Muscle of leg (tissue), 11 donors: ENCODE results near the gene GAL3ST1. TPM values are rescaled to one million over a fixed set of nuclear protein-coding genes. Genes with fewer than 3 reads are reported as not detected.
"Not testable (repeated sequence)": the region's sequence is repeated elsewhere in the genome, so short reads cannot be mapped to it uniquely, and the experiment has no call there.

Source experiments
- DNase-seq: peaks from one replicate; pipeline ENCODE4 v3.0.0; 2013
- H3K27ac ChIP-seq: one replicate; pipeline ENCODE4 v1.5.1; 2013; ENCODE audit warnings: mild to moderate bottlenecking, low read length, control low read depth
- H3K27me3 ChIP-seq: one replicate; pipeline ENCODE4 v1.6.1; 2013; ENCODE audit warnings: low read length; ENCODE audit not compliant: control insufficient read depth, insufficient read depth
- H3K36me3 ChIP-seq: one replicate; pipeline ENCODE4 v1.6.1; 2013; ENCODE audit warnings: low read length; ENCODE audit not compliant: control insufficient read depth, insufficient read depth
- H3K4me1 ChIP-seq: one replicate; pipeline ENCODE4 v1.6.1; 2013; ENCODE audit warnings: low read length; ENCODE audit not compliant: control insufficient read depth, insufficient read depth
- H3K4me3 ChIP-seq: one replicate; pipeline ENCODE4 v1.5.1; 2013; ENCODE audit warnings: low read length, control low read depth
- H3K9me3 ChIP-seq: replicated peaks from 2 replicates; pipeline ENCODE4 v1.6.1; 2013; ENCODE audit warnings: low read depth, low read length; ENCODE audit not compliant: control insufficient read depth
- WGBS: methylation state at CpG from one replicate; pipeline ENCODE4 v1.1.5; 2013; ENCODE audit warnings: missing lambda C conversion rate; ENCODE audit not compliant: insufficient coverage; 5-methylcytosine and 5-hydroxymethylcytosine counted together
- polyA plus RNA-seq, 8 donors: library from polyadenylated mRNA; unstranded; fragments of 120-200 nt; gene quantifications; one replicate each; pipeline versions ENCODE4 v1.2.1 to v1.2.3, GENCODE V29; 2013; ENCODE audit warnings: inconsistent platforms in 1 of 8, low replicate concordance in 1 of 8; ENCODE audit not compliant: insufficient read length in 8 of 8, insufficient read depth in 1 of 8
- total RNA-seq: library from RNA; stranded (reverse); fragments of 120-200 nt; gene quantifications from one replicate; pipeline ENCODE4 v1.2.4, GENCODE V29; 2013

The GAL3ST1 gene
- total and polyA plus RNA-seq, 9 donors = 3.0 to 10.0 (median 5.2) TPM

GRCh38 chr22:30600921-30601320, 26.5 kb upstream of the GAL3ST1 start:
- Histone ChIP-seq H3K4me3 (no peak overlapping the region), H3K36me3 (no peaks in the 10 kb centered on the region), H3K4me1 (peaks cover 2% of the 10 kb centered on the region), H3K27ac (no peak overlapping the region), H3K27me3 (no peaks in the 10 kb centered on the region), H3K9me3 (no peaks in the 10 kb centered on the region)
- WGBS = 41% methylated on average over 2 of the region's 3 CpGs
- DNase-seq = no peak

- DNase-seq = no peak
- Histone ChIP-seq H3K4me3 (no peak overlapping the region), H3K4me1 (no peaks in the 10 kb centered on the region), H3K9me3 (no peaks in the 10 kb centered on the region), H3K36me3 (no peaks in the 10 kb centered on the region), H3K27ac (no peak overlapping the region), H3K27me3 (peaks cover 2% of the 10 kb centered on the region)
- 100% methylated on average over 2 of the region's 3 CpGs for WGBS
Observed at GRCh38 chr22:30598986-30599385, 24.5 kb upstream of the GAL3ST1 start.

- DNase-seq = no peak
- 92% methylated on average over 29 of the region's 29 CpGs for WGBS
- Histone ChIP-seq H3K9me3 (no peaks in the 10 kb centered on the region), H3K4me3 (no peak overlapping the region), H3K4me1 (peaks cover 2% of the 10 kb centered on the region), H3K36me3 (no peaks in the 10 kb centered on the region), H3K27ac (no peak overlapping the region), H3K27me3 (peaks cover 2% of the 10 kb centered on the region)
Observed at GRCh38 chr22:30596886-30597285, 22.4 kb upstream of the GAL3ST1 start.

- no peak for DNase-seq
- no peak overlapping the region for H3K4me3 ChIP-seq
- H3K4me1 ChIP-seq = peaks cover 3% of the 10 kb centered on the region
- H3K27ac ChIP-seq = no peak overlapping the region
- peaks cover 2% of the 10 kb centered on the region for H3K27me3 ChIP-seq
- no peaks in the 10 kb centered on the region for H3K9me3 ChIP-seq
- H3K36me3 ChIP-seq = no peaks in the 10 kb centered on the region
- WGBS = no CpG with 5 or more reads among the region's 2 CpGs
Observed at GRCh38 chr22:30596199-30596598, 21.7 kb upstream of the GAL3ST1 start.

GRCh38 chr22:30592360-30592713, 17.9 kb upstream of the GAL3ST1 start:
- peaks cover 13% of the 10 kb centered on the region for H3K4me1 ChIP-seq
- not testable (repeated sequence) for H3K9me3 ChIP-seq, DNase-seq, H3K27me3 ChIP-seq
- peak overlapping the region; percentile 23 for H3K4me3 ChIP-seq
- H3K27ac ChIP-seq = peak overlapping the region; percentile 33
- 23% methylated on average over 13 of the region's 18 CpGs for WGBS
- H3K36me3 ChIP-seq = peaks cover 27% of the 10 kb centered on the region

- DNase-seq = peak; percentile 99
- Histone ChIP-seq H3K9me3 (no peaks in the 10 kb centered on the region), H3K36me3 (peaks cover 32% of the 10 kb centered on the region), H3K27me3 (peaks cover 2% of the 10 kb centered on the region), H3K4me3 (peak within 1 kb of the TSS; percentile 93), H3K4me1 (peaks cover 13% of the 10 kb centered on the region), H3K27ac (peak within 1 kb of the TSS; percentile 86)
- WGBS = under 1% methylated on average over 48 of the region's 49 CpGs
Observed at GRCh38 chr22:30591588-30592359, 17.3 kb upstream of the GAL3ST1 start, which contains the start of gene PES1. TSS of gene PES1 (minus strand) at chr22:30591910. CDS start at chr22:30591833, 77 bp downstream.

- no peaks in the 10 kb centered on the region for H3K9me3 ChIP-seq
- DNase-seq = no peak
- peak overlapping the region; percentile 93 for H3K4me3 ChIP-seq
- peaks cover 38% of the 10 kb centered on the region for H3K36me3 ChIP-seq
- peak overlapping the region; percentile 86 for H3K27ac ChIP-seq
- H3K4me1 ChIP-seq = peaks cover 13% of the 10 kb centered on the region
- WGBS = 6% methylated on average over 14 of the region's 14 CpGs
- peaks cover 2% of the 10 kb centered on the region for H3K27me3 ChIP-seq
Observed at GRCh38 chr22:30591191-30591587, 16.7 kb upstream of the GAL3ST1 start.

- peaks cover 11% of the 10 kb centered on the region for H3K4me1 ChIP-seq
- H3K4me3 ChIP-seq = no peak overlapping the region
- no peaks in the 10 kb centered on the region for H3K9me3 ChIP-seq
- DNase-seq = no peak
- WGBS = 100% methylated on average over 4 of the region's 8 CpGs
- H3K36me3 ChIP-seq = peaks cover 85% of the 10 kb centered on the region
- no peak overlapping the region for H3K27ac ChIP-seq
- H3K27me3 ChIP-seq = no peaks in the 10 kb centered on the region
Observed at GRCh38 chr22:30586414-30586813, 11.9 kb upstream of the GAL3ST1 start.

- no peak for DNase-seq
- WGBS = 91% methylated on average over 15 of the region's 15 CpGs
- Histone ChIP-seq H3K27me3 (no peaks in the 10 kb centered on the region), H3K4me1 (no peaks in the 10 kb centered on the region), H3K27ac (no peak overlapping the region), H3K9me3 (no peaks in the 10 kb centered on the region), H3K36me3 (peaks cover 99% of the 10 kb centered on the region), H3K4me3 (no peak overlapping the region)
Observed at GRCh38 chr22:30584441-30584840, 10.0 kb upstream of the GAL3ST1 start.

- no peaks in the 10 kb centered on the region for H3K9me3 ChIP-seq
- peaks cover 99% of the 10 kb centered on the region for H3K36me3 ChIP-seq
- H3K4me1 ChIP-seq = no peaks in the 10 kb centered on the region
- H3K27ac ChIP-seq = no peak overlapping the region
- WGBS = 66% methylated on average over 7 of the region's 13 CpGs
- DNase-seq = no peak
- no peak overlapping the region for H3K4me3 ChIP-seq
- no peaks in the 10 kb centered on the region for H3K27me3 ChIP-seq
Observed at GRCh38 chr22:30582788-30583545, 8.5 kb upstream of the GAL3ST1 start.
